ENCODE data around the gene ASB10. TPM values are rescaled to one million over a fixed set of nuclear protein-coding genes. Genes with fewer than 3 reads are reported as not detected.

The ASB10 gene
- total RNA-seq, 2 donors from 2014 or later = not detected

DNA sequence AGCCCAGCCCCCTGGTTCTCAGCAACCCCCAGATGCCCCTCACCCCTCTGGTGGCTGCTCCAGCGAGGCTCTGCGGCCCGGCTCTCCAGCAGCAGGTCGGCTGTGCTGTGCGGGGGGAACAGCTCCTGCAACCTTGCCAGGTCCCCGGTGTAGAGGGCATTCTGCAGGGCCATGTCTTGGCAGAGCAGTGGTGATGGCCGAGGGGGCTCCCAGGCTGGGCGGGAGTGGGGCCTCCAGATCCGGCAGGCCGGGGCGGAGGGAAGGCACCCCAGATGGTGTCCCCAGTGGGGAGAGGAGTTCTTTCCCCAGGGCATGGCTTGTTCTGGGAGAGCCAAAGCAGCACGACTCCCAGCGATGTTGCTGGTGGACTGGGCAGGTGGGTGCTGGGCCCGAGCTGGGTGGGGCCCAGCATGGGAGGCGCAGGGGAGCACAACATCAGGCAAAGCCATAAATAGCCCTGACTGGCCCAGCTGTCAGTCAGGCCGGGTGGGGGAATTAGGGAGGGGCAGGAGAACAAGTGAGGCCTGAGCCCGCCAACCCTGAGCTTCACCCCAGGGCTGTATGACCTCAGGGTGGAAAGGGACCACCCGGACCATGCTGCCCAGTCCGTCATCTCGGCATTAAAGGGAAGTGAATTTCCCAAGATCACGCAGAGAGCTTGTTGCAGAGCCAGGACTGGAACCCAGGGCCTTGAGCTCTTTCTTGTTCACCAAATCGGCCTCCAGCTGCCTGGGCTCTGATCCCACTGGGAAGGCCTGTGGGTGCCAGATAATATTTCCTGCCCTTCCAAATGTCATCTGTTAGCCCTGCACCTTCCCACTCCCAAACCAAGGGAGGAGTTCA is 580 bp upstream of the ASB10 start:
- ATAC-seq (peak in 1 of 2 donors; percentile 46), DNase-seq (ENCODE audit: low spot score) (no peak)
- Mint-ChIP-seq H3K9me3 (no peaks in the 10 kb centered on the region), H3K27ac (no peak overlapping the region), H3K4me1 (ENCODE audit: low read depth in 2 of 2) (no peaks in the 10 kb centered on the region), H3K27me3 (peaks cover 0 to 7% of the 10 kb centered on the region in 2 donors), H3K36me3 (no peaks in the 10 kb centered on the region), H3K4me3 (no peak overlapping the region)

DNA sequence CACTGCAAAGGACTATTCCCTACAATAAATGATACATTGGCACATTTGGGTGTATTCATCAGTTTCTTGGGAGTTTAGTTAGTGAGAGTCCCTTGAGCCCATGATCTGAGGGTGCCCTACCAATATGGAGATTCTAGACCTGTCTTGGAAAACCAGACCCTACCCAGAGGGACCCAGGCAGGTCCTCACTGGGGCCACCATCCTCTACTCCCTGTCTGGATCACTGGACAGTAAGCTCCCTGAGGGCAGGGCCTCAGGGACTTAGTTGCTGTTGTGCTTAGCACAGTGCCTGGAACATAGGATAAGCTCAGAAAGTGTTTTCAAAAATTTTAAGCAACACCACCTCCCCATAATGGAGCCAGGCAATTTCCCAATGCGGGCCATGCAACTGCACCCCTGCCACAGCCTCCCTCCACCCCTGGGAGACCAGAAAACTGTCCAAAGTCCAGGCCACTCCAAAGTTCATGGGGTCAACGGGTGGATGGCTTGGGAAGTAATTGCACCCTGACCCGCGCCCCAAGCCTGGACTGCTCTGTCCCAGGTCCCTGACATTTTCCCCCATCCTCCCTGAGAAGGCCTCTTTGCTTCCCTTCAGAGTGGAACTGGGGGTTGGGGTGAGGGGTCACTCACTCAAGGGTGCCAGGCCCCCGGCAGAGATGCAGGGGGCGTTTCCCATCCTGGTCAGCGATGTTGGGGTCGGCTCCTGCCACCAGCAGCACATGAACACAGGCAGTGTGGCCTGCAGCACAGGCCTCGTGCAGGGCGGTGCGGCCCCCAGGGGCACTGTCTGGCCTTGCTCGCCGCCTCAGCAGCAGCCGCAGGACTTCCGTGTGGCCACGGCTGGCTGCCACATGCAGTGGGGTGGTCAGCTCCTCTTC is 1.0 kb downstream of the ASB10 start:
- Mint-ChIP-seq H3K9me3 (no peaks in the 10 kb centered on the region), H3K36me3 (no peaks in the 10 kb centered on the region), H3K27ac (no peak overlapping the region), H3K4me1 (ENCODE audit: low read depth in 2 of 2) (no peaks in the 10 kb centered on the region), H3K27me3 (peaks cover 0 to 10% of the 10 kb centered on the region in 2 donors), H3K4me3 (no peak overlapping the region)
- DNase-seq (ENCODE audit: low spot score) = no peak
- no peak for ATAC-seq

DNA sequence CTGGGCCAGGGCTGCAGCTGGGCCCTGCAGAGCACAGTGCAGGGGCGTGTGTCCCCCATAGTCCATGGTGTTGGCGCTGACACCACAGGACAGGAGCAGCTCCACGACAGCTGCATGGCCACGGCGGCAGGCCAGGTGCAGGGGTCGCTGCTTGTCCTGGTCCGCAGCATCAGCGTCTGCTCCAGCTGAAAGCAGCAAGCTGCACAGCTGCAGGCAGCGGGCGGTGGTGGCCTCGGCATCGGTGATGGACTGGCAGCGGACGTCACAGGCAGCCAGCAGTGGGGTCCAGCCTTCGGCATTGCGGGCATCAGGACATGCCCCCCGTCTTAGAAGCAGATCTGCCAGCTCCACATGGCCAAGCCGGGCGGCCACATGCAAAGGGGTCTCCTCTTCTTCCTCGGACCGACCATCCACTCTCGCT is 6.0 kb downstream of the ASB10 start:
- no peaks in the 10 kb centered on the region for H3K9me3 Mint-ChIP-seq
- no peak overlapping the region for H3K4me3 Mint-ChIP-seq
- H3K27ac Mint-ChIP-seq = no peak overlapping the region
- DNase-seq (ENCODE audit: low spot score) (no peak), ATAC-seq (no peak)
- H3K36me3 Mint-ChIP-seq = no peaks in the 10 kb centered on the region
- no peaks in the 10 kb centered on the region for H3K4me1 Mint-ChIP-seq (ENCODE audit: low read depth in 2 of 2)
- H3K27me3 Mint-ChIP-seq = peaks cover 7 to 12% of the 10 kb centered on the region in 2 donors

DNA sequence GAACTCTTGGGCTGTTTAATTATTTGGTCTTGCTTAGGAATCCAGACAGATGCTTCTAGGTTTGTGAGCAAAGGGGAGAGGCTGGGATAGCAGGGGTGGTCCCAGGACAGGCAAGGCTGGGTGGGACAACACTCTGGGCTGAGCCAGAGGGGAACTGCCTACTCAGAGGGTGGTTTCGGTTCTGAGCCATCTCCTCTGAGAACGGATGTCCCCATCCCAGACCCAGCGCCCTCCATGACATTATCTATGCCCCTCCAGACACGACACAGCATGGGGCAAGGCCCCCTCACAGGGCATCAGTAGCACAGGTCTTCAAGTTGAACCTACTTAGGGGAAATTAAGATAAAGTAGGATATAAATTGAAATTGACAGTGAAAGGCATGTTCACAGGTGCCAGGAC is 7.1 kb downstream of the ASB10 start:
- no peak overlapping the region for H3K27ac Mint-ChIP-seq
- H3K9me3 Mint-ChIP-seq = no peaks in the 10 kb centered on the region
- no peak overlapping the region for H3K4me3 Mint-ChIP-seq
- H3K36me3 Mint-ChIP-seq = no peaks in the 10 kb centered on the region
- peaks cover 7 to 14% of the 10 kb centered on the region in 2 donors for H3K27me3 Mint-ChIP-seq
- DNase-seq (ENCODE audit: low spot score) (no peak), ATAC-seq (no peak)
- no peaks in the 10 kb centered on the region for H3K4me1 Mint-ChIP-seq (ENCODE audit: low read depth in 2 of 2)

DNA sequence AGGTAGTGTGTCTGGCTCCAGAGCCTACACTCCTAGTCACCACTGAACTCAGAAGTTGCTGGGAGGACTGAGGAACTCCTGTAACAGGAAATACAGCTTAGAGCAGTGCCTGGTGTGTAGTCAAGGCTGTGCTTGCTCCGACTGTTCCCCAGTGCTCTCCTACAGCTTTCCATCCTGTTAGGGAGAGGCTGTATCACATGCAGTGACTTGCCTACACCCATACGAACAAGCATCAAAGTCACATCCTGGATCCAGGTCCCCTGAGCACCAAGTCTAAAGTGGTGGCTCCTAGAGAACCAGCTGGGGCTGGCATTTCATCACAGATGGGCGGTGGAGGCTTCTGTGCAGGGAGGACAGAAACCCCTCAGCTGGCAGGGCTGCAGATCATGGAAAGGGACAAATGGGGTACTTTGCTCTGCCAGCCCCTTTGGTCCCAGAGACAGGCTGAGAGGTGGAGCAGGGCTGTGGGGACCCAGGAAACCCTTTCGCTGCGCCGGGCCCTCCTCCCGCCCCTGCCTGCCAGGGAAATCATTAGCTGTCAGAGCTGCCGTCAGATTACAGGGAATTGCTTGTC is 7.7 kb downstream of the ASB10 start:
- Mint-ChIP-seq H3K36me3 (no peaks in the 10 kb centered on the region), H3K4me3 (no peak overlapping the region), H3K9me3 (no peaks in the 10 kb centered on the region), H3K4me1 (ENCODE audit: low read depth in 2 of 2) (peaks cover 0 to 3% of the 10 kb centered on the region in 2 donors), H3K27ac (no peak overlapping the region), H3K27me3 (peaks cover 7 to 14% of the 10 kb centered on the region in 2 donors)
- DNase-seq (ENCODE audit: low spot score) (no peak), ATAC-seq (no peak)

DNA sequence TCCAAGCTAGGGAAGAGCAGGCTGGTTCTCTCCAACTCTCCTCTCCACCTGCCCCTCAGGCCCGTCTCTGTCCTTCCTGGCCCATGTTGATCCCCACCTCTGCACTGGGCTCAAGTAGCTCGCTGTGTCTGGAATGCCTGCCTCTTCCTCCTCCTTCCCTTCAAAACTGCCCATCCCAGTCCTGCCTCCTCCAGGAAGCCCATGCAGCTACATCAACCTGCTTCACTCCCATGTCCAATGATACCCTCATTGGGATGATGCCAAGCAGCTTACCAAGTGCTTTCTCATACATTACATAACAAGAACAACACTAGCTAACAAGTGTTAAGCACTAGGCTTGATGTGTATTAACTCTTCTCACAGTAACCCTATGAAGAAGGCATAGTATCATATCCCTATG is 8.2 kb downstream of the ASB10 start:
- H3K27me3 Mint-ChIP-seq = peaks cover 7 to 14% of the 10 kb centered on the region in 2 donors
- no peak overlapping the region for H3K4me3 Mint-ChIP-seq
- ATAC-seq (no peak), DNase-seq (ENCODE audit: low spot score) (no peak)
- H3K9me3 Mint-ChIP-seq = no peaks in the 10 kb centered on the region
- H3K27ac Mint-ChIP-seq = no peak overlapping the region
- no peaks in the 10 kb centered on the region for H3K36me3 Mint-ChIP-seq
- peaks cover 0 to 3% of the 10 kb centered on the region in 2 donors for H3K4me1 Mint-ChIP-seq (ENCODE audit: low read depth in 2 of 2)

DNA sequence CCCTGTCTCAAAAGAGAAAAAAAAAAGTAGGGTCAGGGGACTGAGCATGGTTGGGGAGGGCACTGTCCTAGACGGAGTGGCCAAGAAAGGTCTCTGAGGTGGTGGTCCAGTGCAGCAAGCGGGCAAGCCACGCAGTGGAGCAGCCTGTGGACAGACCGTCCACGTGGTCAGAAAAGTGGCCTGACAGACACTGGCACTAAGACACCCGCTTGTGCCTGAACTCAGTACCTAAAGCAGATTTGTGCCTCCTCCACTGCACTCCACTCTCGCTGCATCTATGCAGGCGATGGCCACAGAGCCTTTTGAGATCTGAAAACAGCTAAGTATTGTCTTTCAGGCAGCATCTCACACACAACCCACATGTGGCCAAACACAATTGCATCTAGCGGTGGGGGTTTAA is 8.8 kb downstream of the ASB10 start:
- ATAC-seq = no peak
- H3K27ac Mint-ChIP-seq = no peak overlapping the region
- H3K36me3 Mint-ChIP-seq = no peaks in the 10 kb centered on the region
- DNase-seq (ENCODE audit: low spot score) = no peak
- no peaks in the 10 kb centered on the region for H3K9me3 Mint-ChIP-seq
- H3K4me3 Mint-ChIP-seq = no peak overlapping the region
- peaks cover 0 to 3% of the 10 kb centered on the region in 2 donors for H3K4me1 Mint-ChIP-seq (ENCODE audit: low read depth in 2 of 2)
- H3K27me3 Mint-ChIP-seq = peaks cover 11 to 19% of the 10 kb centered on the region in 2 donors

DNA sequence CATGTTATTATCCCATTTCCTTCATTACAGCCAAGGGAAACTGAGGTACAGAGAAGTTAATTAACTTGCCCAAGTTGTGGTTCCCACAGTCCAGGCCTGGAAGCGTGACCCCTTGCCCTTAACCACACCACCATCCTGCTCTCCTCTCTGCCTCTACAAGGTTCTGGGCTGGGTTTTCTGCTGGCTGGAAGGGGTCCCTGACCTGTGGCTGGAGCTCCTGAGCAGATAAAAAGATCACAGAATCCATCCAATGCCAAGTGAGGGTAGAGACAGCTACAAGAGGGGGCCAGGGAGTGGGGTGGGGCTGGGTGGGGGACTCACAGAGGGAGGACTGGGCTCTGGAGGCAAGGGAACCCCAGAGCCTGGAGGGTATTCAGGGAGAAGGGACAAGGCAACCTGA is 9.7 kb downstream of the ASB10 start:
- no peak overlapping the region for H3K4me3 Mint-ChIP-seq
- peaks cover 20 to 27% of the 10 kb centered on the region in 2 donors for H3K27me3 Mint-ChIP-seq
- no peaks in the 10 kb centered on the region for H3K36me3 Mint-ChIP-seq
- no peak overlapping the region for H3K27ac Mint-ChIP-seq
- ATAC-seq (no peak), DNase-seq (ENCODE audit: low spot score) (no peak)
- H3K4me1 Mint-ChIP-seq (ENCODE audit: low read depth in 2 of 2) = peaks cover 0 to 9% of the 10 kb centered on the region in 2 donors
- no peaks in the 10 kb centered on the region for H3K9me3 Mint-ChIP-seq

DNA sequence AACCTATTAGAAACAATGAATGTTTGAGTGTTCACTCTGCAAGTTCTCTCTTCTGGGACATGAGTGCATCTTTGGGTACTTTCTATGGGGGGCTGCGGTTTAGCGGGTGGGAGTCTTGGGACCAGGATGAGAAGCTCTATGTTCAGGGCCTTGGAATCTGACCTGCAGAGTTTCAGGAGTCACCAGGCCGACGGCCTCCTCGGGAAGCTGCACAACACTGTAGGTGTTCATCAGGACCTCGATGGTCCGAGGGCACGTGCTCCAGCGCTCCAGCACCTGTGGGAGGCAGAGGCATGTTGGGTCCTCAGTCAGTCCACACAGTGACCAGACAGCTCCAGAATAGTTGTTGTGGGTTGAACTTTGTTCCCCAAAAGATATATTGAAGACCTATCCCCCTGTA is 10.6 kb downstream of the ASB10 start:
- ATAC-seq = no peak
- no peak overlapping the region for H3K4me3 Mint-ChIP-seq
- H3K27me3 Mint-ChIP-seq = peaks cover 24 to 26% of the 10 kb centered on the region in 2 donors

DNA sequence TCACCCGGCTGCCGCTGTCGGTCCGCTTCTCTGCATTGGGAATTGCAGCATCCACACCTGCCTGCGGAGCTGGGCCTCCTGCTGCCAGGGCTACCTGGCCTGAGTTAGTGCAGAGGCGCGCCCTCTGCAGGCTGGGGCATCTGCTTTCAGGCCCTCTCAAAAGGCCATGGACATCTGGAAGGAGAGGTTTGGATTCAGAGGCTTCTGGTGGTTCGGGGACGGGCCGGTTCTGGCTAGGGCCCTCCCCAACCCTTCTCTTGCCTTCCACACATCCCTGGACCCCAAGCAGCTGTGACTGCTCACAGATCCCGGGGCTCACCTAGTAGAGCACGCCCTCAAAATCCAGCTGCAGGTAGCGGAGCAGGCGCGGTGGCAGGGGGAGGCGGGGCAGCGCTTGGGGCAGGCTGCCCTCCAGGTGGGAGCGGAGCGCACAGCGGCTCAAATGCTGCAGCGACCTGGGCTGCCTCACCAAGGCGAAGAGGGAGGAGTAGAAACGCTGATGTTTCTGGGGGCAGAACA is 11.2 kb downstream of the ASB10 start:
- ATAC-seq = no peak
- Mint-ChIP-seq H3K4me1 (ENCODE audit: low read depth in 2 of 2) (peaks cover 0 to 9% of the 10 kb centered on the region in 2 donors), H3K9me3 (no peaks in the 10 kb centered on the region), H3K36me3 (no peaks in the 10 kb centered on the region), H3K4me3 (no peak overlapping the region), H3K27me3 (peaks cover 24 to 29% of the 10 kb centered on the region in 2 donors), H3K27ac (no peak overlapping the region)
- DNase-seq (ENCODE audit: low spot score) = no peak

More for the DNA sequence above, 10.6 kb downstream of the ASB10 start:
- H3K9me3 Mint-ChIP-seq = no peaks in the 10 kb centered on the region
- H3K36me3 Mint-ChIP-seq = no peaks in the 10 kb centered on the region
- peaks cover 0 to 9% of the 10 kb centered on the region in 2 donors for H3K4me1 Mint-ChIP-seq (ENCODE audit: low read depth in 2 of 2)
- H3K27ac Mint-ChIP-seq = no peak overlapping the region
- no peak for DNase-seq (ENCODE audit: low spot score)

DNA sequence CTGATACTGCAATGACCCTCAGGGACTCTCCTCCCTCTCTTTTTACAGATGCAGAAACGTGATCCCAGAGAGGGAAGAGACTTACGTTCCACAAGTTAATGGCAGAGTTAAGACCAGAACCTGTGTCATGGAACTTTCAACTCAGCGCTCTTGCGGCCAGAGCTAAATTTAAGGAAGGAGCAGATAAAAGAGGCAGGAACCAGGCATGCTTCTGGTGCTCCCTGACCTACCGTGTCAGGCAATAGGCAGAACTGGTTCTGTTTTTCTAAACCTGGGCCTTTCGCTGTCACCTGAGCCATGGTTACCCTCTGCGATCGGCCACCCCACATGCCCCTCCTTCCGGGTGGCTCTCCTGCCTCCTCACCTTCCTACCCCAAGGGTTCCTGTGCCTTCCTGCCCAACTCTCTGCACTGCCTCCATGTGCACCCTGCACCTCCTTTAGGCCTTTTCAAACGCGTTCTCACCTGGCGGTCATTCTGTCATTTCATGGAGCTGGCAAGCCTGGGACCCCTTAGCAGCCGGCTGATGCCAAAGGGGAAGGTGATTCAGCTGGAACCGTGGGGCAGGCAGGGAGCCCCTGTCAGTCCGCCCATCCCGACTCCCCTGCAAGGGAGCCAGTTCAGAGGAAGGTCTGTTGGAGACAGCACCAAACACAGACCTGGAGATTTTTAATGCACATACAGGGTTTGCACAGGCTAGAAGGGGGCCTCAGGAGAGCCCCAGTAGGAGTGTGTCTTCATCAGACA is 11.8 kb downstream of the ASB10 start:
- no peak overlapping the region for H3K27ac Mint-ChIP-seq
- peaks cover 24 to 29% of the 10 kb centered on the region in 2 donors for H3K27me3 Mint-ChIP-seq
- no peaks in the 10 kb centered on the region for H3K36me3 Mint-ChIP-seq
- H3K4me3 Mint-ChIP-seq = no peak overlapping the region
- no peaks in the 10 kb centered on the region for H3K9me3 Mint-ChIP-seq
- DNase-seq (ENCODE audit: low spot score) = no peak
- no peak for ATAC-seq
- peaks cover 0 to 9% of the 10 kb centered on the region in 2 donors for H3K4me1 Mint-ChIP-seq (ENCODE audit: low read depth in 2 of 2)

DNA sequence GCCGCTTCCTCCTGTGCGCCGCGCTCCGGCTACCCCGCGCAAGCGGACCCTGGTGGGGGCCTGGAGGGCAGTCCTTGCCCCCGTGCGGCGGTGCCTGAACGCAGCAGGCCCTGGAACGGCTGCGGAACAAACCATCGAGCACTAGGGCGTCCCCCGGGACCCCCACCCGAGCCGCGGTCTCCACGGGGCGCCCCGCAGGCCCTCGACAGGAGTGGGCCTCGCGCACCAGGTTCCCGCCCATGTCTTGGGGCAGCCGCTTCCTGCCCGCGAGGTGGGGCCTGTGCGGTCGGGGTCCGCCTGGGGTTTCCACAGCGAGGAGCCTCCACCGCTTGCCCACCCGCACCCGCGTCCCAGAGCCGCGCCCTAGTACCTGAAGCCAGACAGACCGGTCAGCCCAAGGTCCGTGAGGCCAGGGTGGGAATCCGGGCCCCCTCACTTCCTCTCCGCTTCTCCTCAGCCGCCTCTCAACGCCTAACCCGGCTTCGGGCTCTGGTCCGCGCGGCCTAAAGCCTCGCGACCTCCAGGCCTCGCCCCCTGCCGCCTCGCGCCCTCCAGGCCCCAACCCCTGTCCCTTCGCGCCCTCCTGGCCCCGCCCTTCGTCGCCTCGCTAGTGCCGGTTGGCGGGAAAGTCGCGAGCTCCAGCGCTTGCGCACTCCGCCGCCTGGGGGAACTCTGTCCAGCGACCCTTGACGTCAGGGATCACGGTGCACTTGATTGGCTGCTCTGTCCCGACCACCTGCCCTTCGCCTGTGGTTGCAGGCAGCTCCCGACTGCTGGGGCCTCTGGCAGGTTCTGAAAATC is 12.6 kb downstream of the ASB10 start:
- ATAC-seq (peak in 1 of 2 donors; percentile 46), DNase-seq (ENCODE audit: low spot score) (no peak)
- no peak overlapping the region for H3K4me3 Mint-ChIP-seq
- H3K27ac Mint-ChIP-seq = no peak overlapping the region
- H3K4me1 Mint-ChIP-seq (ENCODE audit: low read depth in 2 of 2) = peaks cover 0 to 9% of the 10 kb centered on the region in 2 donors
- no peaks in the 10 kb centered on the region for H3K36me3 Mint-ChIP-seq
- H3K9me3 Mint-ChIP-seq = no peaks in the 10 kb centered on the region
- peaks cover 30 to 36% of the 10 kb centered on the region in 2 donors for H3K27me3 Mint-ChIP-seq
